DOHH2 (cell line): ENCODE results near the gene CIAO3.
"Not testable (repeated sequence)": the region's sequence is repeated elsewhere in the genome, so short reads cannot be mapped to it uniquely, and the experiment has no call there.

Experiments
- H3F3A ChIP-seq: fragments of 200-600 bp; sonication (generic), shearing (Covaris generic); 2 replicates; pipeline ENCODE4 v1.6.0; 2016; ENCODE audit warnings: antibody characterized with exemption, mild to moderate bottlenecking; ENCODE audit not compliant: control insufficient read depth, insufficient read depth
- H3K27ac ChIP-seq: fragments of 200-600 bp; sonication (generic); 2 replicates; pipeline ENCODE4 v1.5.1; 2014; ENCODE audit warnings: low read depth, mild to moderate bottlenecking, low read length, moderate library complexity
- H3K27me3 ChIP-seq: fragments of 200-600 bp; sonication (generic); 2 replicates; pipeline ENCODE4 v1.6.1; 2014; ENCODE audit warnings: mild to moderate bottlenecking, low read length, mixed read lengths; ENCODE audit not compliant: control insufficient read depth
- H3K36me3 ChIP-seq: fragments of 200-600 bp; sonication (generic); 2 replicates; pipeline ENCODE4 v1.6.1; 2014; ENCODE audit warnings: mild to moderate bottlenecking, low read length, moderate library complexity, mixed read lengths; ENCODE audit not compliant: control insufficient read depth
- H3K4me1 ChIP-seq: fragments of 200-600 bp; sonication (generic); 2 replicates; pipeline ENCODE4 v1.6.1; 2014; ENCODE audit warnings: mild to moderate bottlenecking, low read length, mixed read lengths; ENCODE audit not compliant: control insufficient read depth
- H3K4me2 ChIP-seq: fragments of 200-600 bp; sonication (generic); 2 replicates; pipeline ENCODE4 v1.6.0; 2014; ENCODE audit warnings: mild to moderate bottlenecking, low read length, moderate library complexity
- H3K4me3 ChIP-seq: fragments of 200-600 bp; sonication (generic); 2 replicates; pipeline ENCODE4 v1.5.1; 2014; ENCODE audit warnings: mild to moderate bottlenecking, low read length, mixed read lengths
- H3K79me2 ChIP-seq: fragments of 200-600 bp; sonication (generic); 2 replicates; pipeline ENCODE4 v1.6.1; 2014; ENCODE audit warnings: mild to moderate bottlenecking, low read length, mixed read lengths; ENCODE audit not compliant: control insufficient read depth
- H3K9me2 ChIP-seq: fragments of 200-600 bp; sonication (generic); replicated peaks from 2 replicates; pipeline ENCODE4 v1.6.1; 2014; ENCODE audit warnings: mild to moderate bottlenecking, low read length, mixed read lengths; ENCODE audit not compliant: control insufficient read depth
- H3K9me3 ChIP-seq: fragments of 200-600 bp; sonication (generic); 2 replicates; pipeline ENCODE4 v1.6.1; 2014; ENCODE audit warnings: antibody characterized with exemption, low read length, mixed read lengths; ENCODE audit not compliant: control insufficient read depth, insufficient read depth
- H4K20me1 ChIP-seq: fragments of 200-600 bp; sonication (generic); 2 replicates; pipeline ENCODE4 v1.6.0; 2014; ENCODE audit warnings: low read depth, mild to moderate bottlenecking, antibody characterized with exemption, low read length, moderate library complexity; ENCODE audit not compliant: control insufficient read depth, insufficient read depth
- CTCF ChIP-seq: fragments of 200-600 bp; sonication (generic); IDR thresholded peaks from one replicate; pipeline ENCODE4 v1.5.1; 2014; ENCODE audit warnings: antibody characterized with exemption, mild to moderate bottlenecking, low read depth, low read length; ENCODE audit not compliant: poor library complexity, severe bottlenecking
- EZH2phosphoT487 ChIP-seq: fragments of 200-600 bp; sonication (generic); IDR thresholded peaks from 2 replicates; pipeline ENCODE4 v1.6.1; 2017; ENCODE audit warnings: borderline replicate concordance, mild to moderate bottlenecking, antibody characterized with exemption, low read length, moderate library complexity, mixed read lengths

CIAO3 gene

DNA sequence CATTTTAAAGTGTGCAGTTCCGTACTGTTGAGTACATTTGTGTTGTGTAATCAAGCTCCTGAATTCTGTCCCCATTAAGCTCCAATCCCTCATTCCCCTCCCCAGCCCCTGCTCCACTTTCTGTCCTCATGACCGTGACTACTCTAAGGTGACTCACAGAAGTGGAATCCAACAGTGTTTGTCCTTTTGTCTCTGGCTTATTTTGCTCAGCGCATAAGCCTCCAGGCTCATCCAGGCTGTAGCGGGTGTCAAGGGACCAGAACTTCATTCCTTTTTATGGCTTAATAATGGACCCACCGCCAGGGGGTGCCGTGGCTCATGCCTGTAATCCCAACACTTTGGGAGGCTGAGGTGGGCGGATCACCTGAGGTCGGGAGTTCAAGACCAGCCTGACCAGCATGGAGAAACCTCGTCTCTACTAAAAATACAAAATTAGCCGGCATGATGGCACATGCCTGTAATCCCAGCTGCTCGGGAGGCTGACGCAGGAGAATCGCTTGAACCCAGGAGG lies 28.0 kb downstream of the CIAO3 start:
- not testable (repeated sequence) for H3K36me3 ChIP-seq, H3K79me2 ChIP-seq, H3F3A ChIP-seq, H3K4me2 ChIP-seq, H3K9me3 ChIP-seq, H3K27ac ChIP-seq, H4K20me1 ChIP-seq, H3K4me3 ChIP-seq, H3K9me2 ChIP-seq
- Histone ChIP-seq H3K27me3 (peaks cover 40% of the 10 kb centered on the region), H3K4me1 (peaks cover 24% of the 10 kb centered on the region)
- TF ChIP-seq CTCF = peak; percentile 50

- peaks cover 8% of the 10 kb centered on the region; the same call in 1 of the 2 replicates for H4K20me1 ChIP-seq
- H3K4me1 ChIP-seq = peaks cover 24% of the 10 kb centered on the region
- peaks cover 46% of the 10 kb centered on the region for H3K27me3 ChIP-seq
- H3K9me2 ChIP-seq = no peaks in the 10 kb centered on the region
- H3K9me3 ChIP-seq = no peaks in the 10 kb centered on the region
- H3K4me3 ChIP-seq = no peak overlapping the region
- H3K79me2 ChIP-seq = 0 out of 2 replicates have a peak, but pooled peaks cover 2% of the 10 kb centered on the region
- no peaks in the 10 kb centered on the region for H3K36me3 ChIP-seq
- TF ChIP-seq CTCF = peak; percentile 85
- no peak for TF ChIP-seq EZH2phosphoT487
- H3K27ac ChIP-seq = no peak overlapping the region
- 0 out of 2 replicates have a peak, but pooled peaks cover 2% of the 10 kb centered on the region for H3F3A ChIP-seq
- no peak overlapping the region for H3K4me2 ChIP-seq
These were observed 29.1 kb downstream of the CIAO3 start for GRCh38 chr16:711548-712320.

DNA sequence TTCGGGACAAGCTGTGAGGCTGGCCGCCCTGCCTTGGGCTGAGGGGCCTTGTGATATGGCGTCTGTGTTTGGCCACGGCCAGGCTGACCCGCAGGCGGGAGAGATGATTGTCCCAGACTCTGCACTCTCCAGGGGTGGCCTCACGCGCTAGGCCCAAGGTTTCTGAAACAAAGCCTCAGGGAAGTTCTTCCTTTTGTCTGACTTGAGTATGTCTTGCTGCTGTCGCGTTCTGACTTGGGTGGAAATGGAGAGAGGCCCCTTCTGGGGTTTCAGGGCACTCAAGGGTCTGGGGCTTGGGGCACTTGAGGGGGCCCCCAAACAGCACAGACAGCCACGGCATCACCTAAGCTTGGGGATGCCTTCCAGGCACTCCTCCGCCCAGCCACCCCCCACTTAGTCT lies 29.7 kb downstream of the CIAO3 start:
- no peak overlapping the region for H3K4me2 ChIP-seq

More for the DNA sequence above, 29.7 kb downstream of the CIAO3 start:
- Histone ChIP-seq H3F3A (0 out of 2 replicates have a peak, but pooled peaks cover 2% of the 10 kb centered on the region), H4K20me1 (peaks cover 6% of the 10 kb centered on the region; the same call in 1 of the 2 replicates), H3K9me2 (no peaks in the 10 kb centered on the region), H3K27ac (no peak overlapping the region), H3K4me3 (no peak overlapping the region), H3K79me2 (0 out of 2 replicates have a peak, but pooled peaks cover 2% of the 10 kb centered on the region), H3K4me1 (peaks cover 18% of the 10 kb centered on the region), H3K9me3 (no peaks in the 10 kb centered on the region), H3K27me3 (peaks cover 48% of the 10 kb centered on the region), H3K36me3 (no peaks in the 10 kb centered on the region)
- TF ChIP-seq CTCF (no peak), EZH2phosphoT487 (no peak)
